ENCODE measurements around the gene JPH3.

- TF ChIP-seq ZNF274 (IDR thresholded peaks at IDR 0.05; ENCODE audit: low read depth, low read length) (no peak), YY1 (IDR thresholded peaks at IDR 0.05; ENCODE audit: insufficient read depth, insufficient read length) (no peak), SUZ12 (IDR thresholded peaks at IDR 0.05; ENCODE audit: extremely low read depth, insufficient read depth, insufficient read length) (no peak)
These were observed 98.2 kb downstream of the JPH3 start for GRCh38 chr16:87700406-87701077.
